WI38 (cell line): Measurements from ENCODE around the gene STXBP5.
A peak's percentile ranks its signal among the peaks of the same experiment; 100 is the strongest.

ENCODE experiments used
- H3K4me3 ChIP-seq: 2 replicates; pipeline ENCODE4 v1.5.1; 2011; ENCODE audit warnings: low read depth, mild to moderate bottlenecking, control low read depth, low read length
- CTCF ChIP-seq: IDR thresholded peaks from 2 replicates; pipeline ENCODE4 v1.5.1; 2012; ENCODE audit warnings: low read depth, mild to moderate bottlenecking, control low read depth, low read length

Gene STXBP5

GRCh38 chr6:147194652-147195411 is 9.4 kb upstream of the STXBP5 start:
- no peak overlapping the region for H3K4me3 ChIP-seq
- no peak for TF ChIP-seq CTCF

GRCh38 chr6:147195510-147195909 is 8.7 kb upstream of the STXBP5 start:
- no peak for TF ChIP-seq CTCF
- H3K4me3 ChIP-seq: no peak overlapping the region

GRCh38 chr6:147195987-147196386 is 8.2 kb upstream of the STXBP5 start:
- H3K4me3 ChIP-seq: no peak overlapping the region

GRCh38 chr6:147200711-147201110 is 3.5 kb upstream of the STXBP5 start:
- no peak overlapping the region for H3K4me3 ChIP-seq
- TF ChIP-seq CTCF: no peak

More at GRCh38 chr6:147195987-147196386, 8.2 kb upstream of the STXBP5 start:
- TF ChIP-seq CTCF: no peak

- no peak for TF ChIP-seq CTCF
Measured at GRCh38 chr6:147201885-147202515, 2.2 kb upstream of the STXBP5 start.

GRCh38 chr6:147202516-147203310 is 1.5 kb upstream of the STXBP5 start:
- H3K4me3 ChIP-seq: peak overlapping the region; percentile 94
- no peak for TF ChIP-seq CTCF

More at GRCh38 chr6:147201885-147202515, 2.2 kb upstream of the STXBP5 start:
- peak overlapping the region; percentile 94 for H3K4me3 ChIP-seq
